NOMO-1 treated with dmso at 0.1 percent for 144 hours (cell line): ENCODE data around the gene ZNF511.

Experiments
- DNase-seq: peaks from one replicate; lab custom pipeline; 2025; ENCODE audit not compliant: unreplicated experiment; lab: John Stamatoyannopoulos, UW

Gene ZNF511

DNA sequence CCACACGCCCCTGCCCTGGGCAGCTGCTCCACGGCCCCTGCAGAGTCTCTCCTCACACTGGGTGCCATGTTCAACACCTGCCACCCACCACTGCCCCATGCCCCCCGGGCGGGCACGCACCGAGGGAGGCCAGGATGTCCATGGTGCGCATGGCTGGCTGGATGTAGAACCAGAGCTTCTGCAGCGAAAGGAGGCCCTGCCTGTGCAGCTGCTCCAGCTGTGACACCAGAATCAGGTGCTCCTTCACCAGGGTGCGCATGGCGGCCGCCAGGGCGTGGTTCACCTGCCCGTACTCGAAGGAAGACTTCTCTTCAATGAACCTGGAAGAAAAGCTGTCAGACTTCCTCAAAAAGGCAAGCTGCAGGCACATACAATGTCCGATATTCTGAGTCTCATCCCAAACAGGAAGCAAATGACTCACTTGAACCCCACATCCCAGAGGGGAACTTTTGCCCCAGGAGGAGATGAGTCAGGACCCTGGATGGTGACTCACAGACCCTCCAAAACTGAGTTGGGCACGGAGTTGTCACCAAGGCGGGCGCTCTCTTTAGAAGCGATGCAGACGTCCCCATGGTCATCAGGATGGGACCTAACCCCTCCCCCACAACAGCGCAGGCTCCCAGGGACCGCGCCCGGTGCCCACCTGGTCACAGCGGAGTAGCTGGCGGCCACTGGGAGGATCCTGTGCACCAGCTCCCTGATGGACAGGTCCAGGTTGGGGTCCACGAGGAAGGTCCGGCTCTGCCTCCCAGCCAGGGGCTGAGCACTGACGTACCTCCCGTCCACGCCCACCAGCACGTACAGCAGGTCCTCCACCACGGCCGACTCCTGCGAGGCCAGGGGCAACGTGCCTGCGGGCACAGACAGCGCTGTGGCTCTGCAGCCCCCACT is 15.6 kb upstream of the ZNF511 start:
- DNase-seq = peak; percentile 16

DNA sequence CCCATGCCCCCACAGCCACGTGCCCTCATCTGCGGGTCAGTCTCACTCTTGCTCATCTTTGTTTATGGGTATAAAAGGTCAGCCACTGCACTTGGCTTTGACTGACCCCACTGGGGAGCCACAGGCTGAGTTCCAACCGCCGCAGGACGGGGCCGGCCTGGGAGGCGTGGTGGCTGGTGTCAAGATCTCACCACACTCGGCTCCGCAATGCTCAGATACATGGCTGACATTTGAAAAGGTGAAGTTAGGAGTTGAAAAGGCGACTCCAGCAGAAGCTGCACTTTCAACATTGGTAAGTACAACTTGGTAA is 14.9 kb upstream of the ZNF511 start:
- no peak for DNase-seq

DNA sequence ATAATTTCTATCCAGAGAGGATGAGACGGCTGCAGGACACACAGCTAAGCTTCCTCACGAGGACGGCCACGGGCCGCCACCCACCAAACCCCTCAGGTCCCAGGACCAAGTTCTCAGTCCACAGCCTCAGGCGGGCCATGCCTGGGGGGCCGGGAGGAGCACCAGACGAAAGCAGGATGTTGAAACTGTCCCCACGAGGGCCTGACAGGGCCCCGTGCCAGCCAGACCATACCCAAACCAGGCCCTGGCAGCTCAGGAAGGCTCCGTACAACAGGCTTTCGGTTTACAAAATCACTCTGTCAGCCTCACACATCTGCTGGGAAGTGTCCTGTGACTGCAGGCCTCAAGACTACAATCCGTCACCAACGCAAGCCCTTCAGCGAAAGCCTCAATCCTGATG is 14.5 kb upstream of the ZNF511 start:
- DNase-seq = no peak

DNA sequence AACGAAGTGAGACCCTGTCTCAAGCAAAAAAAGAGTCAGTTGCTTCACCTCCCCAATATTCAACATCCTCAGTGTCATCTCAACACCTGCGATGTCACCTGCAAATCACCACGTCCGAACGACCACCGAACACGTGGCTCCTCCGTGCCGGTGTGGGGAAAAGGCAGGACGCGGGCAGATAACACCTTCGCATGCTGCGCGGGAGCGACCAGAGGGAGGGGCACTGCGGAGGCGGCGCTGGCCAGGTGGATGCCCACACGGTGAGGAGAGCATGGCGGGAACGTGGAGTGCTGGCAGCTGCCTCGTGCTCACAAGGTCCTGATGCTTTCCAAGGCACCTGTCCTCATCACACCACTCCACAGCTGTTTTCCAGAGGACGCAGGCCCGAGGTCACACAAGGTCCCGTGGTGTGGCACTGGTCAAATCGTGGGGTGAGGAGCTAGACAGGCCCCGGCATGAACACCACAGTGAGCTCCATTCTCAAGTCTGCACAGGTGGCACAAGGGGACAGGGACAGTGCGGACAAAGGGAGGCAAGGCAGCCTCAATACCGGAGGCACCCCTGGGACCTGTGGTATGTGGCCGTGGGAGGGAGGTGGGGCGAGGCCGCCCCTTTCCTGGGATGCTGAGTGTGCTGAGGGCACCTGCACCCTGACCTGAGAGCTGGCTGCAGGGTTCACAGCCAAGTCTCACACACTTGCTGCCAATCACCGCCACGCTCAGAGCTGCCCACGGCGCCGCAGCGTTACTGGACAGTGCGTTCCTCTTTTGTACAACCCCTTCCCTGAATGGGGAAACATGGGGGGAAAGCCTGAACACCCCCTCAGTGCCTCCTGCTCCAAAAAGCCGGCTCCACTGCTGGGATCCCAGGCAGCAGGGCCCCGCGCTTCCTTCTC is 13.0 kb upstream of the ZNF511 start:
- no peak for DNase-seq

- DNase-seq = no peak
These were observed 11.2 kb upstream of the ZNF511 start for GRCh38 chr10:133297504-133297903.

DNA sequence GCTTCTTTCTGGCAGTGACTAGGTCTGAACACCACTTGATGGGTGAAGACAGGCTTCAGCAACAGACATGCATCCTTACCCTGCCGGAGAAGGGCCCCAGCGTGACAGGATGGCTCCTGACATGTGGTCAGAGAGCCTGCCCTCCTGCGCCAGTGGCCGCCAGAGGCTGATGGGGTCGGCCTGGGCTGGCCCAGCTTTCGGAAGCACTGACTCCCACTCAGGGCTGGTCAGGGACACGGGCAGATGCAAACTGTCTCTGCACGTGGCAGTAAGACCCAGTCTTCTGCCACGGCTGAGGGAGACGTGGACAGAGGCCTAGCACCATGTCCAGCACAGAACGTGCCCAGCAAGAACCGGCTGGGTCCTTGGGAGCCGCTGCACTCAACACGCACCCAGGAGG is 10.2 kb upstream of the ZNF511 start:
- DNase-seq = no peak

GRCh38 chr10:133299224-133299623 is 9.5 kb upstream of the ZNF511 start:
- no peak for DNase-seq

GRCh38 chr10:133299738-133300137 is 9.0 kb upstream of the ZNF511 start:
- no peak for DNase-seq

GRCh38 chr10:133302230-133302629 is 6.5 kb upstream of the ZNF511 start:
- DNase-seq = no peak

- DNase-seq = no peak
These were observed 5.5 kb upstream of the ZNF511 start for GRCh38 chr10:133303206-133303605.

- no peak for DNase-seq
These were observed 2.6 kb upstream of the ZNF511 start for GRCh38 chr10:133306097-133306476.

DNA sequence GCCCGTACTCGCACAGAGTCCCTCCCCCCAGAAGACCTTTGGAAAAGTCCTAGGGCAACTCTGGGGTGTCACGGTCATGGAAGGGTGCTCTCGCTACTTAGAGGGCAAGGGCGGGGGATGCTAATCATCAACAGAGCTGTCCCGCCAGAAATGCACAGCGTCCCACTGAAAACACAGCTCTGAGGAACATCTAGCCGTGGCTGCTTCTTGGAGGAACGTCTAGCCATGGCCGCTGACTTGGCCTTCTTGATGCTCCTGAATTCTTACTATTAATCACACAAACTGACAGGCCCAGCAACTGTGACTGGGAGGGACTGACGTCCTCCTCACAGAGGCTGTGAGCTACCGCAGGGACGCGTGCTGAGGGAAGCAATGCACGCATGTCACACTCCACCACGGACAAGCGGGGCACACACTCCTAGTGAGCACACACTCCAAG is 1.8 kb upstream of the ZNF511 start:
- no peak for DNase-seq

- peak; percentile 18 for DNase-seq
These were observed 816 bp upstream of the ZNF511 start for GRCh38 chr10:133307776-133308420.

DNA sequence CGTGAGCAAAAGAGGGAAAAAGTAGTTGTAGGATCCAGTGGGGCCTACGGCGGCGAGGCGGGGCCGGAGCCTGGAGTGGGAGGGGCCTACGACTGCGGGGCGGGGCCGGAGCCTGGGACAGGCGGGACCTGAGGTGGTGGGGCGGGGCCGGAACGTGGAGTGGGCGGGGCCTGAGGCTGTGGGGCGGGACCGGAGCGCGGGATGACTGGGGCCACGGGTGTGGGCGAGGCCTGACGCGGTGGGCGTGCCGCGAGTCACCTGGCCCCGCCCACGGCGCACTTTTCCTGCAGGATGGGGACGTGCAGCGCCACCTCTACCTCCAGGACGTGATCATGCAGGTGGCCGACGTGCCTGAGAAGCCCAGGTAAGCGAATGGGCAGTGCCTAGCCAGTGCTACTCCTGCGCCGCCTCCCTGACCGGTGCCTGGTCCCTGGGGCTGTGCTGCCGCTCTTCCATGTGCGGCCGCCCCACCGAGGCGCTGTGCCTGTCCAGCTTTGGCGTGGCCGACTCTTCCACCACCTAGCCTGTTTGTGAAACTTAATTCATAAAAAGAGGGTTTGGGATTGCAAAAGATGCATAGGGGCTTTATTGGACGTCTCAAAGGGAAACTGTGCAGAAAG is 496 bp downstream of the ZNF511 start:
- peak; percentile 76 for DNase-seq

DNA sequence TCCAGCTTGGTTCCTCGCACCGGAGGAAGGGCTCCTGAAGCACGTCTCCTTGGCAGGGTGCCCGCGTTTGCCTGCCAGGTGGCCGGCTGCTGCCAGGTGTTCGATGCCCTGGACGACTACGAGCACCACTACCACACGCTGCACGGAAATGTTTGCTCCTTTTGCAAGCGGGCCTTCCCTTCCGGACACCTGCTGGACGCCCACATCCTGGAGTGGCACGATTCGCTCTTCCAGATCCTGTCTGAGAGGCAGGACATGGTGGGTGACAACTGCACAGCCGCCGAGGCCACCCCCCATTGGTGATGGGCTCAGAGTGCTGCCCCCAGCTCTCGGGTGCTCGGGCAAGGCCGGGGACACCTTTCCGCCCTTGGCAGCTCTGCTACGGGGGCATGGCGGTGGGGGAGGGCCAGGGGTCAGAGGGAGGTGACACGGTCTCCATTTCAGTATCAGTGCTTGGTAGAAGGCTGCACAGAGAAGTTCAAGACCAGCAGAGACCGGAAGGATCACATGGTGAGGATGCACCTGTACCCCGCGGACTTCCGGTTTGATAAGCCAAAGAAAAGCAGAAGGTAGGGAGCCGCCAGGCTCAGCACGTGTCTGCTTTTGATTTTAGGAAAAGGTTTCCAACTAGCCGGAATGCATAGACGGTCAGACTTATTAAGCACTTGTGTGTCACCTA is 1.1 kb downstream of the ZNF511 start:
- no peak for DNase-seq

- no peak for DNase-seq
These were observed 1.7 kb downstream of the ZNF511 start for GRCh38 chr10:133310399-133310755.

DNA sequence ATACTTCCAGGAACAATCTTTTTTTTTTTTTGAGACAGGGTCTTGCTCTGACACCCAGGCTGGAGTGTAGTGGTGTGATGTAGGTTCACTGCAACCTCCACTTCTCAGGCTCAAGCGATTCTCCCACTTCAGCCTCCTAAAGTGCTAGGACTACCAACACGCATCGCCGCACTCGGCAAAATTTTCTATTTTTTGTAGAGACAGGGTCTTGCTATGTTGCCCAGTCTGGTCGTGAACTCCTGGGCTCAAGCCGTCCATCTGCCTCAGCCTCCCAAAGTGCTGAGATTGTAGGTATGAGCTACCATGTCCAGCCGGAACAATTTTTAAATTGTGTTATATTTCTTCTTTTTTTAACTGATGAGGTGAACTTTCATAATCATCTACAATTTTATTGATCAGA is 2.1 kb downstream of the ZNF511 start:
- DNase-seq = no peak

GRCh38 chr10:133311570-133311969 is 2.9 kb downstream of the ZNF511 start:
- DNase-seq = no peak

DNA sequence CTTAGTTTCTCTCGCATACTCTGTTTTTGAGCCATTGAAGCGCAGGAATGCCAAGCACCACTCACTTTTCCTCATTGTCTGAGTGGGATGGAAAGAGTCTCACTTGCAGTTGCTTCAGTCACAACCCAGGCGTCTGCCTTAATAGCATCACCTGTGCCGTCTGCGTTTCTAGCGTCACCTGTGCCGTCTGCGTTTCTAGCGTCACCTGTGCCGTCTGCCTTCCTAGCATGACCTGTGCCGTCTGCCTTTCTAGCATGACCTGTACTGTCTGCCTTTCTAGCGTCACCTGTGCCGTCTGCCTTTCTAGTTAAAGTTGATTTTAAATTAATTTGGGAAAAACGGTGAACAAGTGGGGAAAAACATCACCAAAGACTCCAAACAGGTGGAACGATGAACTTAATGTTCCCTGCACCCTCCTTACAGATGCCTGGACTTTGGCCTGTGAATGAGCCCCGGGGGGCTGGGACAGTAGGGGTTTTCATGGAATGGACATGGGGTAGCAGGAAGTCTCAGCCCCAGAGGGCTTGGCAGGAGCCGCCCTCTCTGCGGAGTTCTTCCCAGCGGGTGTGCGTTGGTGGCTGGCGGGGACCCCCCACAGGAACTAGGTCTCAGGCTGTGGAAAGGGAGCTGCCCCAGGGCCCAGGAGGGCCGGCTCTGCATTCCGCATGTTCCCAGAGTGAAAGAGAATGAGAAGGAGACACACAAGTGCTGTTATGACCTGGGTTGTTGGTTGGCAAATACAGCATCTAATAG is 3.5 kb downstream of the ZNF511 start:
- no peak for DNase-seq

GRCh38 chr10:133312769-133313145 is 4.0 kb downstream of the ZNF511 start:
- DNase-seq = no peak
